A673 (cell line): ENCODE data around the gene GSTM3. TPM values are rescaled to one million over a fixed set of nuclear protein-coding genes. Genes with fewer than 3 reads are reported as not detected.

ENCODE experiments used
- BruUV-seq: library from RNA; stranded (reverse); fragments of 400-500 nt; replicated peaks from 2 replicates; lab custom pipeline; 2021; lab: Mats Ljungman, UMichigan
- CTCF ChIA-PET: fragments of 300-600 bp; sonication (Branson Sonifier 250); formaldehyde crosslinking; loops from one replicate; lab custom pipeline; 2022; ENCODE audit warnings: antibody characterized with exemption; lab: Charles Lee
- POLR2A ChIA-PET: fragments of 300-600 bp; sonication (Branson Sonifier 250); formaldehyde crosslinking; loops from one replicate; lab custom pipeline; 2022; ENCODE audit warnings: antibody characterized with exemption; ENCODE audit not compliant: low non-redundant PET; lab: Charles Lee
- DNase-seq: peaks from one replicate; pipeline ENCODE4 v3.0.0-alpha.2; 2015; ENCODE audit warnings: low spot score
- H3K27ac ChIP-seq: fragments of 200-600 bp; sonication (generic); 2 replicates; pipeline ENCODE4 v1.5.1; 2016; ENCODE audit warnings: mixed run types, low read depth, mild to moderate bottlenecking, mixed read lengths, antibody characterized with exemption, low read length; ENCODE audit not compliant: poor library complexity, severe bottlenecking
- H3K27me3 ChIP-seq: fragments of 200-600 bp; sonication (generic); replicated peaks from 2 replicates; pipeline ENCODE4 v1.6.1; 2017; ENCODE audit warnings: mixed run types, low read depth, mild to moderate bottlenecking, mixed read lengths, antibody characterized with exemption, low read length; ENCODE audit not compliant: insufficient read depth, poor library complexity
- H3K36me3 ChIP-seq: fragments of 200-600 bp; sonication (generic); 2 replicates; pipeline ENCODE4 v1.6.1; 2016; ENCODE audit warnings: mixed run types, mild to moderate bottlenecking, mixed read lengths, antibody characterized with exemption, low read length; ENCODE audit not compliant: insufficient read depth, poor library complexity, severe bottlenecking
- H3K4me1 ChIP-seq: fragments of 200-600 bp; sonication (generic); 2 replicates; pipeline ENCODE4 v1.6.1; 2017; ENCODE audit warnings: mixed run types, mild to moderate bottlenecking, mixed read lengths, antibody characterized with exemption, low read length; ENCODE audit not compliant: insufficient read depth, poor library complexity, severe bottlenecking
- H3K4me3 ChIP-seq: fragments of 200-600 bp; sonication (generic); 2 replicates; pipeline ENCODE4 v1.5.1; 2016; ENCODE audit warnings: low read depth, mixed run types, mild to moderate bottlenecking, mixed read lengths, low read length; ENCODE audit not compliant: poor library complexity, severe bottlenecking
- H3K9me3 ChIP-seq: fragments of 200-600 bp; sonication (generic); 2 replicates; pipeline ENCODE4 v1.6.1; 2016; ENCODE audit warnings: mixed run types, low read depth, mild to moderate bottlenecking, mixed read lengths, antibody characterized with exemption, low read length; ENCODE audit not compliant: poor library complexity, severe bottlenecking
- CTCF ChIP-seq: fragments of 300-800, 200-600 bp; sonication (generic); conservative IDR thresholded peaks from 2 replicates; pipeline ENCODE4 v1.5.1; 2017; ENCODE audit warnings: low read depth, mild to moderate bottlenecking, antibody characterized with exemption, low read length, moderate library complexity, mixed read lengths
- EZH2 ChIP-seq: fragments of 200-600 bp; sonication (generic); IDR thresholded peaks from 2 replicates; pipeline ENCODE4 v1.6.1; 2017; ENCODE audit warnings: borderline replicate concordance, low read depth, mild to moderate bottlenecking, mixed read lengths, antibody characterized with exemption, low read length; ENCODE audit not compliant: poor library complexity, severe bottlenecking
- intact Hi-C: fragments of 100-400 bp; cut with micrococcal nuclease; formaldehyde crosslinking; loops from one replicate; pipeline ENCODE4 v1.10.0; 2022; ENCODE audit not compliant: unreplicated experiment
- total RNA-seq: library from RNA; stranded (reverse); gene quantifications from 2 replicates; pipeline ENCODE4 v1.2.3, GENCODE V29; 2021

GSTM3 gene
- total RNA-seq, 1 experiment from 2014 or later = 72.2 TPM

DNA sequence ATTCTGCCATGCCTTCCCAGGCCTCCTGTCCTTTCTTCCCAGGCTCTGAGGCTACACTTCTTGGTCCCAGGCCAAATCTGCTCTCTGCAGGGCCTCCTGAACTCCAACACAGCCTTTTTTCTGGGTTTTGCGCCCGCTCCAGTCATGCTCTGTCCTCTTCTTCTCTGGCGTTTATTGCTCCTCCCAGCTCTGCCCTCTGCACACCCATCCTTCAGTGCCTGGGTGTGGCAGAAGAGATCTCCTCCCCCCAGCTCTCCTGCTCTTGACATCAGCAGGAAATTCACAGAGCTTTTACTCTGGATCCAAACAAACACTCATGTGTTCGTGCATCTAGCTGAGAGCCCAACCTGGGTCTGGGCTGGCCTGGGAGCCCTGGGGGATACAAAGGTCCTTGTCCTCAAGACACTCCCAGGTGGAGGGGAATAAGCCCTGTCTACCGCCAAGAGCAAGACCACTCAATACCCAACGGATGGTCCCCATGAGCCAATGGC is 45.7 kb upstream of the GSTM3 start:
- BruUV-seq = no TSS peak
- DNase-seq = no peak

DNA sequence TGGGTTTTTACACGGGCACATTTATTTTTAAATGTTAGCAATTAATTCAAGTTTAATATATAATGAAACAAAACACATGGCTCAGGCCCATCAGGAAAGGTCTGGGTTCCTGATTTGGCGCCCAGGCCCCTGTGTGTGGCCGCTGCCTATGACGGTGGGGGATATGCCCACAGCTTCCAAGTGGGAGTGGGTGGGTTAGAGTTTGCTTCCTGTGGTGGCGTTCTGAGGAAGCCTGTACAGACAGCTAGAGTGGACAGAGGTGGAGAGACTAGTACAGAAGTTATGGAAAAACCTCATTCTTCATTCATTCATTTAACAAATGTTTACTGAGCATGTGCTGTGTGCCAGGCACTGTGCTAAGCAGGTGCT is 45.3 kb upstream of the GSTM3 start:
- no TSS peak for BruUV-seq
- no peak overlapping the region for H3K27ac ChIP-seq
- ChIA-PET CTCF (no interaction called here), POLR2A (no interaction called here)
- no peak overlapping the region for H3K4me3 ChIP-seq
- no peaks in the 10 kb centered on the region for H3K27me3 ChIP-seq
- intact Hi-C loops = no loop called here
- TF ChIP-seq EZH2 (no peak), CTCF (no peak)
- DNase-seq = no peak
- no peaks in the 10 kb centered on the region for H3K9me3 ChIP-seq
- no peaks in the 10 kb centered on the region for H3K36me3 ChIP-seq
- peaks cover 3% of the 10 kb centered on the region for H3K4me1 ChIP-seq

More for the DNA sequence above, 45.7 kb upstream of the GSTM3 start:
- no peaks in the 10 kb centered on the region for H3K9me3 ChIP-seq
- no peaks in the 10 kb centered on the region for H3K36me3 ChIP-seq
- intact Hi-C loops = no loop called here
- no peaks in the 10 kb centered on the region for H3K27me3 ChIP-seq
- CTCF ChIA-PET = no interaction called here
- H3K4me3 ChIP-seq = no peak overlapping the region
- peaks cover 8% of the 10 kb centered on the region for H3K4me1 ChIP-seq
- TF ChIP-seq CTCF (no peak), EZH2 (no peak)
- POLR2A ChIA-PET = no interaction called here
- H3K27ac ChIP-seq = no peak overlapping the region

- intact Hi-C loops = no loop called here
- CTCF ChIA-PET = no interaction called here
- Histone ChIP-seq H3K27ac (no peak overlapping the region), H3K4me1 (no peaks in the 10 kb centered on the region), H3K36me3 (no peaks in the 10 kb centered on the region), H3K9me3 (no peaks in the 10 kb centered on the region), H3K27me3 (no peaks in the 10 kb centered on the region), H3K4me3 (no peak overlapping the region)
- TF ChIP-seq CTCF (no peak), EZH2 (no peak)
- DNase-seq = no peak
- BruUV-seq = no TSS peak
- POLR2A ChIA-PET = no interaction called here
These were observed 44.7 kb upstream of the GSTM3 start for GRCh38 chr1:109785446-109786111.
